Upper lobe of left lung (tissue), 4 donors: ENCODE measurements around the gene CDYL.

ENCODE experiments used
- CTCF ChIP-seq, 6 experiments: fragments of 450-650 bp in 4 of 6; fragments of 200-600 bp in 2 of 6; sonication (generic) in 2 of 6; IDR thresholded peaks; one replicate each; pipeline ENCODE4 v1.5.1; 2016 to 2019; ENCODE audit warnings: antibody characterized with exemption in 6 of 6
- POLR2A ChIP-seq, 4 donors: fragments of 450-650 bp; IDR thresholded peaks; one replicate each; pipeline ENCODE4 v1.5.1; 2016 to 2017; ENCODE audit warnings: antibody characterized with exemption in 4 of 4, mild to moderate bottlenecking in 2 of 4

- TF ChIP-seq POLR2A (IDR thresholded peaks at IDR 0.05) (no peak), CTCF (IDR thresholded peaks at IDR 0.05) (no peak)
These were observed 70.2 kb downstream of the CDYL start for GRCh38 chr6:4846387-4846786.
